Measurements from ENCODE around the gene KLHL22.

KLHL22 gene

DNA sequence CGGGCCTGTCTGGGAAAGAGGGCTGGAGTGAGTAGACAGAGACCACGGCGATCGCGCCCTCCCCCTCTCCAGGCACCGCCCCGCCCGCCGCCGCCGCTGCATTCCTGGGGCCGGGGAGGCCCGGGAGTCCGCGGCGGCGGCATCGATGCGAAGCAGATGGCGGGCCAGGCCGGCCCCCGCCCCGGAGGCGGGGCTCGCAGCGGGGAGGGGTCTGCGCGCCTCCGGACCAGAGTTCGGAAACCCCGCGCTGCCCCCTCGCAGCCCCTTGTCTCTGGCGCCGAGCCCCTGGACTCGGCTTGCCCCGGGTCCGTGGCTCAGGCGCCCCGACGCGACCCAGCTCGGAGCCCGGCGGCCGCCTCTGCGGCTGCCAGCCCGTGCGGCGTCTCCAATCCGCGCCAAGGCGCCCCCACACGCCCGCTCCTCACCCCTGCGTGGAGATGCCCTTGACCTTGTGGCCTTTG lies 59.3 kb downstream of the KLHL22 start:
- TF ChIP-seq, protein P1, sequence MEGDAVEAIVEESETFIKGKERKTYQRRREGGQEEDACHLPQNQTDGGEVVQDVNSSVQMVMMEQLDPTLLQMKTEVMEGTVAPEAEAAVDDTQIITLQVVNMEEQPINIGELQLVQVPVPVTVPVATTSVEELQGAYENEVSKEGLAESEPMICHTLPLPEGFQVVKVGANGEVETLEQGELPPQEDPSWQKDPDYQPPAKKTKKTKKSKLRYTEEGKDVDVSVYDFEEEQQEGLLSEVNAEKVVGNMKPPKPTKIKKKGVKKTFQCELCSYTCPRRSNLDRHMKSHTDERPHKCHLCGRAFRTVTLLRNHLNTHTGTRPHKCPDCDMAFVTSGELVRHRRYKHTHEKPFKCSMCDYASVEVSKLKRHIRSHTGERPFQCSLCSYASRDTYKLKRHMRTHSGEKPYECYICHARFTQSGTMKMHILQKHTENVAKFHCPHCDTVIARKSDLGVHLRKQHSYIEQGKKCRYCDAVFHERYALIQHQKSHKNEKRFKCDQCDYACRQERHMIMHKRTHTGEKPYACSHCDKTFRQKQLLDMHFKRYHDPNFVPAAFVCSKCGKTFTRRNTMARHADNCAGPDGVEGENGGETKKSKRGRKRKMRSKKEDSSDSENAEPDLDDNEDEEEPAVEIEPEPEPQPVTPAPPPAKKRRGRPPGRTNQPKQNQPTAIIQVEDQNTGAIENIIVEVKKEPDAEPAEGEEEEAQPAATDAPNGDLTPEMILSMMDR (IDR thresholded peaks at IDR 0.05; ENCODE audit: low read depth, low read length), result no peak
- no peak for DNase-seq (ENCODE audit: extremely low read depth, low read depth)

DNA sequence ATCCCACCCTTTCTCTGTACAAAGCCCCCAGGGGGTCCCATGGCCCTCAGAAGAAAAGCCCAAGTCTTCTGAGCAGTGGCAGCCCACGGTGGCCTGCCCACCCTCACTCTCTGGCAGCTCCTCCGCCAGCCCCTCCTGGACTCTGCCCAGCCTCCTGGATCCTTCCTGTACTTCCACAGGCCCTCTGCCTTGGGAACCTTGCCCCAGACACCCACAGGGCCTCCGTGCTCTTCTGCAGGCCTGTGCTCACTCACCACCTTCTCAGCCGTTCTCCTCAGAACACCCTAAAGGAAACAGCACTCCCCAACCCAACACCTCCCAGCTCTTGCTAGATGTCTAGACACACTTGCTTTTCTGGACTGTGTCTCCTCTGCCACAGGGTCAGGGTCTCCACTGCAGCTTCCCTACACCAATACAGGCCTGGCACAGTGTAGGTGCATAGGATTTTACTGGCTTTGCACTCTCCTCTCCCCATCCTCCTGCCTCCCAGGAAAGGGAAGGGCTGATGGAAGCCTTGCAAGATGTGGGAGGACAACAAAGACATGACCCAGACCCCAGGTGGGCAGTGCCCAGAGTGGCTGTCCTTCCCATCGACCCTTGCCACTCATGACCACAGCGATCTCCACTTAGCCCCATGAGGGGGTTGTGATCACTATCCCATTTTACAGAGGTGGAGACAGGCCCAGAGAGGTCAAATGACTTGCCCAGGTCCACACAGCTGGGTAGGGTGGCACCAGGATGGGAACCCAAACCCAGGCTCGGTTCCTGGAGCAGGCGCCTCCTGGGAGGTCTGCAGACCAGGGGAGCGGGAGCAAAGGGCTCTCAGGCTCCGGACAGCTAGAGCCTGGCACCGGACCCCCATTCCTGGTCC lies 59.9 kb downstream of the KLHL22 start:
- DNase-seq (ENCODE audit: extremely low read depth, low read depth), result no peak
- TF ChIP-seq, protein P1 (IDR thresholded peaks at IDR 0.05; ENCODE audit: low read depth, low read length), result no peak

DNA sequence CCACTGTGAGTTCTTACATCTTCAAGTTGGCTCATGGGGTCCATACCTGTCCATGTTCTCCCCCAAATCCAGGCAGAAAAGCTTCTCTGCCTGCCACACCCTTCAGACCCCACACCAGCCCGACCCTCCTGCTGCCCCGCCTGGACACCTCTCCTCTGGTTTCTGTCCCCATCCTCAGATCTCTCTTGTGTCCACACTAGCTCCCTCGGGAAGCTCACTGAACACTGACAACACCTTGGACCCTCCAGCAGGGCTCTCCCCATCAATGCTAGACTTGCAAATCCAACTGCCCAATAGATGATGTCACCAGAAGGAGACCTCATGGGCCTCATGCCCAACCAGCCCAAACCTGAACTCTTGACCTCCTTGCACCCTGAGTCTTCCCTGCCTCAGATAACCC lies 60.8 kb downstream of the KLHL22 start:
- no peak for DNase-seq (ENCODE audit: extremely low read depth, low read depth)
- TF ChIP-seq, protein P1 (IDR thresholded peaks at IDR 0.05; ENCODE audit: low read depth, low read length), result no peak

- TF ChIP-seq, protein P1 (IDR thresholded peaks at IDR 0.05; ENCODE audit: low read depth, low read length), result no peak
Measured at GRCh38 chr22:20434264-20434751, 61.3 kb downstream of the KLHL22 start.

DNA sequence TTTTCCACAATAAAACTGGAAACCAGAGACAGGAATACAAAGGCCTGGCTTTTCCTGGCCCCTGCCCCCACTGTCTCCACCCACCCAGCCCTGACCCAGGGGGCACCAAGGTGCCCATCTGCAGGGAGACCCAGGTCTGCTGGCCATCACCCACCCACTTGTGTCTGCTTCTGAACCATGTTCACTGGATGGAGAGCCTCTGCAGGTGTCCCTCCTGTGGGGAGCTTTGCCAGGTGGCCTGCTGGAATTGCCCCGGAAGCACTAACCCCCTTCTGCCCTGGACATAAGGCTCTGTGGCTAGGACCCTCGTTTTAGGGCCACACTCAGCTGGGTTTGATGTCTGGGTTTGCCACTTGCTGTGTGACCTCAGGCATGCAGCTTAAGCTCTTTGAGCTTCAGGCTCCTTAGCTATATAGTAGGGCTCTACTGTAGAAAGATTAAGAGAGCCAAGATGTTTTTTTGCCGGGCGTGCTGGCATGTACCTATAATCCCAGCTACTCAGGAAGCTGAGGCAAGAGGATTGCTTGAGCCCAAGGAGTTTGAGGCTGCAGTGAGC lies 61.8 kb downstream of the KLHL22 start:
- DNase-seq (ENCODE audit: extremely low read depth, low read depth), result no peak
- TF ChIP-seq, protein P1 (IDR thresholded peaks at IDR 0.05; ENCODE audit: low read depth, low read length), result no peak

More at GRCh38 chr22:20434264-20434751, 61.3 kb downstream of the KLHL22 start:
- DNase-seq (ENCODE audit: extremely low read depth, low read depth), result no peak

DNA sequence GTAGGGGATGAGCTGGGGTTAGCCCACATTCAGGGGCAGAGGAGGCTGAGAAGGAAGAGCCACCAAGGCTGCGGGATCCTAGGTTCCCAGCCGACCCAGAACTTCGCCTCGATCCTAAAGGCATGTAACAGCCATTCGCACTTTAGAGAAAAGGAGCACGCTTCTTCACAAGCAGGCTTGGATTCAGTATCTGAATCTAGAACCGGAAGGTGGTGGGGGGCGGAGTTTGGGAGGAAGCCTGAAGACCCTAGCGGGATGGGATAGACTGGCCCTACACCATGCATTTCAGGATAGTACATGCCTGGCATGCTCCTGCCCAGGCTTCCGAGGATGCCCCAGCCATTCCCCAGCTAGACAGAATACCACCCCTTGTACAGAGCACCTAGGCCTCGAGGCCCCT lies 62.4 kb downstream of the KLHL22 start:
- no peak for DNase-seq (ENCODE audit: extremely low read depth, low read depth)
- TF ChIP-seq, protein P1 (IDR thresholded peaks at IDR 0.05; ENCODE audit: low read depth, low read length), result no peak

- TF ChIP-seq, protein P1 (IDR thresholded peaks at IDR 0.05; ENCODE audit: low read depth, low read length), result no peak
Measured at GRCh38 chr22:20432244-20432686, 63.3 kb downstream of the KLHL22 start.

More at GRCh38 chr22:20432244-20432686, 63.3 kb downstream of the KLHL22 start:
- DNase-seq (ENCODE audit: extremely low read depth, low read depth), result no peak
